Right lobe of liver (tissue), 4 donors: ENCODE results near the gene ABCC1.

Experiments used
- POLR2A ChIP-seq: fragments of 450-650 bp; IDR thresholded peaks from one replicate; pipeline ENCODE4 v1.6.1; 2017; ENCODE audit warnings: antibody characterized with exemption, mild to moderate bottlenecking
- TF ChIP-seq, protein P1 (sequence below), 4 donors: fragments of 200-600 bp in 3 of 4; fragments of 450-650 bp in 1 of 4; IDR thresholded peaks; one replicate each; pipeline versions ENCODE4 v1.5.1 to v1.8.0; 2016 to 2022; ENCODE audit warnings: antibody characterized with exemption in 4 of 4, mild to moderate bottlenecking in 2 of 4
- donor health status: DM: no; HTN: no; CAD: no.
- donor health status: DM: no; HTN: no; CAD: no.
- donor health status: DM: no; HTN: yes; CAD: no.

DNA sequence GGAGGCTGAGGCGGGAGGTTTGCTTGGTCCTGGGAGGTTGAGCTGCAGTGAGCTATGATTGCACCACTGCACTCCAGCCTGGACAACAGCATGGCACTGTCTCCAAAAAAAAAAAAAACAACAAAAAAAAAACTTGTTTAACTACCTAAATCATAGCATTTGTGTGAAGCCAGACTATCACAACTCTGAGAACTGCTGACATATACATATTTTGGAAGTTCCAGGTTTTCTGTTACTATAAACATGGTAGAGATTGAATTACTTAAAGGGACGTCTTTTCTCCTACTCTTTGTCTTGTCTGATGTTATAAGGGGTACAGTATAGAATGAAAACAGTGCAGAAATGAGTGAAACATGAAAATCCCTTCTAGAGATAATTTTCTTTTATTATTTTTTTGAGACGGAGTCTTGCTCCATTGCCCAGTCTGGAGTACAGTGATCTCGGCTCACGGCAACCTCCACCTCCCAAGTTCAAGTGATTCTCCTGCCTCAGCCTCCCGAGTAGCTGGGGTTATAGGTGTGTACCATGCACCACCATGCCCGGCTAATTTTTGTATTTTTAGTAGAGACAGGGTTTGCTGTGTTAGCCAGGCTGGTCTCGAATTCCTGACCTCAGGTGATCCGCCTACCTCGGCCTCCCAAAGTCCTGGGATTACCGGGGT lies 18.4 kb downstream of the ABCC1 start:
- TF ChIP-seq, protein P1, sequence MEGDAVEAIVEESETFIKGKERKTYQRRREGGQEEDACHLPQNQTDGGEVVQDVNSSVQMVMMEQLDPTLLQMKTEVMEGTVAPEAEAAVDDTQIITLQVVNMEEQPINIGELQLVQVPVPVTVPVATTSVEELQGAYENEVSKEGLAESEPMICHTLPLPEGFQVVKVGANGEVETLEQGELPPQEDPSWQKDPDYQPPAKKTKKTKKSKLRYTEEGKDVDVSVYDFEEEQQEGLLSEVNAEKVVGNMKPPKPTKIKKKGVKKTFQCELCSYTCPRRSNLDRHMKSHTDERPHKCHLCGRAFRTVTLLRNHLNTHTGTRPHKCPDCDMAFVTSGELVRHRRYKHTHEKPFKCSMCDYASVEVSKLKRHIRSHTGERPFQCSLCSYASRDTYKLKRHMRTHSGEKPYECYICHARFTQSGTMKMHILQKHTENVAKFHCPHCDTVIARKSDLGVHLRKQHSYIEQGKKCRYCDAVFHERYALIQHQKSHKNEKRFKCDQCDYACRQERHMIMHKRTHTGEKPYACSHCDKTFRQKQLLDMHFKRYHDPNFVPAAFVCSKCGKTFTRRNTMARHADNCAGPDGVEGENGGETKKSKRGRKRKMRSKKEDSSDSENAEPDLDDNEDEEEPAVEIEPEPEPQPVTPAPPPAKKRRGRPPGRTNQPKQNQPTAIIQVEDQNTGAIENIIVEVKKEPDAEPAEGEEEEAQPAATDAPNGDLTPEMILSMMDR (IDR thresholded peaks at IDR 0.05), result no peak
- TF ChIP-seq POLR2A, result no peak
